ENCODE data around the gene GALNT14.

GALNT14 gene

DNA sequence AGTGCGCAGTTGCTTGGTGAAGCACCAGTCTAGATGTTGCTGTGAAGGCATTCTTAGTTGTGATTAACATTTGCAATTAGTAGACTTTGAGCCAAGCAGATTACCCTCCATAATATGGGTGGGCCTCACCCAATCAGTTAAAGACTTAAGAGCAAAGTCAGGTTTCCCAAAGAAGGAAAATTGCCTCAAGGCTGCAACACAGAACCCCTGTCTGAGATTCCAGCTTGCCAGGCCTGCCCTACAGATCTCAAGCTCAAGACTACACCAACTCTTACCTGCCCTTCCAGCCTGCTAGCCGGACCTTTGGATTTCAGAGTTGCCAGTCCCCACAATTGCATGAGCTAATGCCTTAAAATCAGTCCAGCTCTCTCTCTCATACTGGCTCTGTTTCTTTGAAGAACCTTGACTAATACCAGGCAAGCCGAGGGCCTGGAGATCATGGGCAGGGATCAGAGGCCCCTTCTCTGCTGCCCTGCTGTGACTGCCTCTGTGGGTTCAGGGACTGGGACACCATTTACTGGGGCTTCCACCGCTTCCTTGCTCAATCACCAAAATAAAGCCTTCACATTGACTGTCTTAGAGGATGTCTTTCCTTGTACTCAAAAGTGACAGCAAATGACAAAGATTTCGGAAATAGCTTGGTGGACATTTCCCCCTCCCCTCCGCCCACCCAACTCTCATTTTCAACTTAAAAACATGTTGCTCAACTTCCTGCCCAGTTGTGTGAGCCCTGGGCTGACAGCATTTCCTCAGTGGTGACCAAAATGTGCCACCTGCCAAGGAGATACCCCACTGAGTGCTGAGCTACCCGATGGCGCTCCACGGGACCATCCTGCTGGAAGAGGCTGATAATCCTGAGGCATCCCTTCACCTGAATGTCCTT is 86.7 kb downstream of the GALNT14 start:
- TF ChIP-seq CTCF (conservative IDR thresholded peaks at IDR 0.05; ENCODE audit: low read length) = no peak
- DNase-seq (ENCODE audit: low read depth) = no peak
- H3K4me3 ChIP-seq (ENCODE audit: low read length) = no peak overlapping the region

- no peak for DNase-seq (ENCODE audit: low read depth)
- H3K4me3 ChIP-seq (ENCODE audit: low read length) = no peak overlapping the region
- TF ChIP-seq CTCF (conservative IDR thresholded peaks at IDR 0.05; ENCODE audit: low read length) = no peak
Observed at GRCh38 chr2:31049916-31050588, 88.2 kb downstream of the GALNT14 start.

DNA sequence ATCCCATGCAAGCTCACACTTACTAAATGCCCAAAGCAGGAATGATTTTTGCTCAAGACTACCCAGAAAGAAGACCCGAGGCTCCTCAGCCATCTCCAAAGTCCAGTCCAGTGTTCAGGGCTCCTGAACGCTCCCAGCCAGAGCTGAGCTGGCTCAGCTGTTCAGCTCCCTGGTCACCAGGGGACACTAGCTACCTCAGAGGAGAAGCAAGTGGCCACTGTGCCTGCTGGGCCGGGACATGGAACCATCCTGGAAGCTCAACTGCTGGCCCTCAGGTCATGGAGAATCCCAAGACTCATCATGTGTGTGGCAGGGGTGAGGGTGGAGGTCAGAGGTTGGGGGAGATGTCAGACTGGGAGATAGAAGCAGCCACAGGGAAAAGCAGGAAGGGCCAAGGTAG is 89.0 kb downstream of the GALNT14 start:
- no peak for DNase-seq (ENCODE audit: low read depth)
- no peak for TF ChIP-seq CTCF (conservative IDR thresholded peaks at IDR 0.05; ENCODE audit: low read length)
- H3K4me3 ChIP-seq (ENCODE audit: low read length) = no peak overlapping the region

DNA sequence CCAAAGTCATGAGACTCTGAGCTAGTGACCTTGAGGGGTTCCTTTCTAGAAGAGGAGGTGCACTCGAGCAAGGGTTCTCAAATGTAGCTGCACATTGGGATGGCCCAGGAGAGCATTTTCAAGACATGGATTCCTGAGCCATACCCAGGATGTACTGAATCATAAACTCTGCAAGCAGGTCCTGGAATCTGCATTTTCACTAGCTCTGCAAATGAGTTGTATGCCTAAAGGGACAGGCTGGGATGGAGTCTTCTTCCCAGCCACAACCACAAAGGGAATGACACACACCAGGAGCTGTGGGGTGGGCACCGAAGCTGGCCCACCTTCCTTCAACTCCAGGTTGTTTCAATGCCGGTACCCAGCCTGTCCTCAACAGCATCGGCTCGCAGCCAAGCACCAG is 90.6 kb downstream of the GALNT14 start:
- no peak for DNase-seq (ENCODE audit: low read depth)
- H3K4me3 ChIP-seq (ENCODE audit: low read length) = no peak overlapping the region
- TF ChIP-seq CTCF (conservative IDR thresholded peaks at IDR 0.05; ENCODE audit: low read length) = no peak

- TF ChIP-seq CTCF (conservative IDR thresholded peaks at IDR 0.05; ENCODE audit: low read length) = no peak
Observed at GRCh38 chr2:31038385-31038784, 99.9 kb downstream of the GALNT14 start.

DNA sequence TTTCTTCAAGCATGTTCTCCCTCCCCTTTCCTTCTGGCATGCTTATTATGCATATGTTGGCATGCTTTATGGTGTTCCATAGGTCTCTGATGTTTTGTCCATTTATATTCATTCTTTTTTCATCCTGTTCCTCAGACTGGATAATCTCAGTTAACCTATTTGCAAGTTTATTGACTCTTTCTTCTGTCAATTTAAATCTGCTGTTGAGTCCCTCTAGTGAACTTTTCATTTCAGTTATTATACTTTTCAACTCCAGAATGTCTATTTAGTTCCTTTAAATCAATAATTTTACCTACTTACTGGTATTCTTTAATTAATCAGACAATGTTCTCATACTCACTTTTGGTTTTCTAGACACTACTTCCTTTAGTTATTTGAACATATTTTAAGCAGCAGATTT is 101.2 kb downstream of the GALNT14 start:
- no peak for DNase-seq (ENCODE audit: low read depth)
- TF ChIP-seq CTCF (conservative IDR thresholded peaks at IDR 0.05; ENCODE audit: low read length) = no peak
- no peak overlapping the region for H3K4me3 ChIP-seq (ENCODE audit: low read length)

More at GRCh38 chr2:31038385-31038784, 99.9 kb downstream of the GALNT14 start:
- no peak overlapping the region for H3K4me3 ChIP-seq (ENCODE audit: low read length)
- DNase-seq (ENCODE audit: low read depth) = no peak

DNA sequence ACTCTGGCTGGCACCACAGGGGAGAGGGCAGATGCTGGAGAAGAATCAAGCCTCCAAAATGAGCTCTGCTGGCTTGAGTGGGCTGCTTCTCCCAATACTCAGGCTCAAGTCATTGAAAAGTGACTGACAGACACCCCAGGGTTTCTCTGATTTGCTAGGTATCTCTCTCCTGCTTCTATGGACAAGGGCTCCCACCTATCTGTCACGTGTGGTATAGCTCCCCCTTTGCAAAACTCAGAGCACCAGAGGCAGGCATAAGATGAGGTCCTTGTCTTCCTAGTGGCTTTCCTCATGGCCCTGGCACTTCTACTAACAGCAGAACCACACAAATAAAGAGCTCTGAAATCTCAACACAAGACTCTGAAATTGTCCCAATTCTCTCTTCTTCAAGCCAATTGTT is 105.2 kb downstream of the GALNT14 start:
- TF ChIP-seq CTCF (conservative IDR thresholded peaks at IDR 0.05; ENCODE audit: low read length) = no peak
- no peak for DNase-seq (ENCODE audit: low read depth)
- no peak overlapping the region for H3K4me3 ChIP-seq (ENCODE audit: low read length)
